PC-3 (cell line): ENCODE measurements around the gene HMGA1. TPM values are rescaled to one million over a fixed set of nuclear protein-coding genes. Genes with fewer than 3 reads are reported as not detected.

Experiments
- ATAC-seq: fragments of 200-7000 bp; cut with Tn5 transposase; 2 replicates; pipeline ENCODE4 v1.9.1; 2020; ENCODE audit warnings: mild to moderate bottlenecking, moderate library complexity
- BruUV-seq: library from RNA; stranded (reverse); fragments of 400-500 nt; replicated peaks from 2 replicates; lab custom pipeline; 2021; lab: Mats Ljungman, UMichigan
- CTCF ChIA-PET: fragments of 300-600 bp; sonication (Branson Sonifier 250); formaldehyde crosslinking; loops from one replicate; lab custom pipeline; 2022; ENCODE audit warnings: antibody characterized with exemption; lab: Charles Lee
- POLR2A ChIA-PET: fragments of 300-600 bp; sonication (Branson Sonifier 250); formaldehyde crosslinking; loops from one replicate; lab custom pipeline; 2022; ENCODE audit warnings: antibody characterized with exemption; ENCODE audit not compliant: unreplicated experiment; lab: Charles Lee
- DNase-seq: peaks from one replicate; pipeline ENCODE4 v3.0.0-alpha.2; 2015
- H2AFZ ChIP-seq: fragments of 300-600 bp; sonication (generic); 2 replicates; pipeline ENCODE4 v1.6.0; 2016; ENCODE audit warnings: antibody characterized with exemption, low read length
- H3F3A ChIP-seq: fragments of 300-600 bp; sonication (generic); one replicate; pipeline ENCODE4 v1.6.0; 2017; ENCODE audit warnings: antibody characterized with exemption, low read length, control low read depth, mild to moderate bottlenecking; ENCODE audit not compliant: unreplicated experiment
- H3K27ac ChIP-seq: fragments of 300-600 bp; sonication (generic); 2 replicates; pipeline ENCODE4 v1.5.1; 2016; ENCODE audit warnings: mild to moderate bottlenecking, low read length
- H3K27me3 ChIP-seq: fragments of 300-600 bp; sonication (generic); 2 replicates; pipeline ENCODE4 v1.6.1; 2016; ENCODE audit warnings: low read length, mixed read lengths
- H3K36me3 ChIP-seq: fragments of 300-600 bp; sonication (generic); 2 replicates; pipeline ENCODE4 v1.6.1; 2016; ENCODE audit warnings: low read depth, mixed run types, low read length, mixed read lengths
- H3K4me1 ChIP-seq: fragments of 300-600 bp; sonication (generic); 2 replicates; pipeline ENCODE4 v1.5.1; 2016; ENCODE audit warnings: low read length; ENCODE audit not compliant: insufficient read depth
- H3K4me2 ChIP-seq: fragments of 300-600 bp; sonication (generic); 2 replicates; pipeline ENCODE4 v1.6.0; 2016; ENCODE audit warnings: low read length
- H3K4me3 ChIP-seq: fragments of 300-600 bp; sonication (generic); 2 replicates; pipeline ENCODE4 v1.5.1; 2016; ENCODE audit warnings: mild to moderate bottlenecking, low read length, mixed read lengths
- H3K79me2 ChIP-seq: fragments of 300-600 bp; sonication (generic); 2 replicates; pipeline ENCODE4 v1.6.1; 2017; ENCODE audit warnings: low read length, mixed read lengths
- H3K9ac ChIP-seq: fragments of 300-600 bp; sonication (generic); 2 replicates; pipeline ENCODE4 v1.6.0; 2016; ENCODE audit warnings: mild to moderate bottlenecking, low read length
- H3K9me2 ChIP-seq: fragments of 300-600 bp; sonication (generic); replicated peaks from 2 replicates; pipeline ENCODE4 v1.6.1; 2016; ENCODE audit warnings: mixed run types, low read length, mixed read lengths
- H3K9me3 ChIP-seq: fragments of 300-600 bp; sonication (generic); 2 replicates; pipeline ENCODE4 v1.6.1; 2016; ENCODE audit warnings: low read length, mixed read lengths
- H4K20me1 ChIP-seq: fragments of 300-600 bp; sonication (generic); 2 replicates; pipeline ENCODE4 v1.6.1; 2016; ENCODE audit warnings: low read length, mixed read lengths
- CTCF ChIP-seq: fragments of 300-600 bp; sonication (generic); conservative IDR thresholded peaks from 2 replicates; pipeline ENCODE4 v1.5.1; 2017; ENCODE audit warnings: antibody characterized with exemption, low read depth, mild to moderate bottlenecking, low read length
- EZH2 ChIP-seq: fragments of 300-600 bp; sonication (generic); IDR thresholded peaks from one replicate; pipeline ENCODE4 v1.6.1; 2017; ENCODE audit warnings: antibody characterized with exemption, mild to moderate bottlenecking, low read length; ENCODE audit not compliant: unreplicated experiment
- EZH2phosphoT487 ChIP-seq: fragments of 300-600 bp; sonication (generic); IDR thresholded peaks from 2 replicates; pipeline ENCODE4 v1.6.1; 2018; ENCODE audit warnings: mild to moderate bottlenecking, antibody characterized with exemption, low read length, borderline replicate concordance
- intact Hi-C: fragments of 100-400 bp; cut with micrococcal nuclease; formaldehyde crosslinking; loops from 2 replicates; pipeline ENCODE4 v1.9.0; 2023
- microRNA-seq: library from miRNA; unstranded; fragments of <30 nt; microRNA quantifications from one replicate; pipeline ENCODE4 v1.1.0, GENCODE V29; 2020; ENCODE audit not compliant: unreplicated experiment
- total RNA-seq: library from RNA; depleted of rRNA; stranded (reverse); fragments of >200 nt; gene quantifications from 2 replicates; pipeline ENCODE4 v1.2.3, GENCODE V29; 2014; rRNA removed

Gene HMGA1
- total RNA-seq, 1 experiment from 2014 or later = 1,115 TPM

DNA sequence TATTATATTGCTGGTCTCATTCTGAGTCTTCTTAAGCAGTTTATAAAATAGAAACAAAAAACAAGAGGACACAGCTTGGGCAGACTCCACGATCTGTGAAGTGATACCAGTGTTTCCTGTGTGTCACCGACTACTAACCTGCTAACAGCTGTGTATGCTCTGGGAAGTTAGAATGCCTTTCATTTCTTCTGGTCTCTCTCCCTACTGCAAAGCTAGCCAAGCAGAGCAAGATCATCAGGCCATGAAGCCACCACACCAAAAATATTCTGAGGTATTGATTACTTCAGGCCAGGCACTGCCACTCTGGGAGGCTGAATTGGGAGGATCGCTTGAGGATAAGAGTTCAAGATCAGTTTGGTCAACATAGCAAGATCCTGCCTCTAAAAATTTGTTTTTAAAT is 59.0 kb downstream of the HMGA1 start:
- Histone ChIP-seq H3K4me2 (no peak overlapping the region), H3F3A (no peaks in the 10 kb centered on the region), H2AFZ (no peak overlapping the region), H3K9me3 (no peaks in the 10 kb centered on the region), H3K9me2 (no peaks in the 10 kb centered on the region), H3K27ac (no peak overlapping the region), H3K9ac (no peak overlapping the region), H3K79me2 (no peaks in the 10 kb centered on the region), H3K4me1 (no peaks in the 10 kb centered on the region), H3K4me3 (no peak overlapping the region), H3K27me3 (no peaks in the 10 kb centered on the region), H4K20me1 (no peaks in the 10 kb centered on the region), H3K36me3 (peaks cover 13% of the 10 kb centered on the region; the same call in 1 of the 2 replicates)
- no TSS peak for BruUV-seq
- ChIA-PET POLR2A (no interaction called here), CTCF (no interaction called here)
- TF ChIP-seq CTCF (no peak), EZH2phosphoT487 (no peak), EZH2 (no peak)
- intact Hi-C loops = no loop called here
- DNase-seq (no peak), ATAC-seq (no peak)

Small RNA genes lying within 50 kb of the gene (microRNA-seq; reads per million reads assigned to microRNA genes)
- not detected for gene MIR6835

Other genes starting within 250 kb of the HMGA1 start
- not detected in 2 replicates for gene GRM4, start 90.8 kb upstream of the HMGA1 start, total RNA-seq
- gene SMIM29, start 12.1 kb downstream of the HMGA1 start, total RNA-seq = 25.8 and 26.8 TPM in 2 replicates
- 24.6 and 28.7 TPM in 2 replicates for gene NUDT3, start 155.8 kb downstream of the HMGA1 start, total RNA-seq
- gene RPS10, start 189.2 kb downstream of the HMGA1 start, total RNA-seq = 2,227 and 3,060 TPM in 2 replicates
- gene PACSIN1, start 229.2 kb downstream of the HMGA1 start, total RNA-seq = 2.3 and 3.5 TPM in 2 replicates